Endometrium (tissue), 2 donors: ENCODE measurements around the gene CHST9.

Source experiments
- FAIRE-seq: peaks from 2 replicates; lab custom pipeline; 2012; peaks lifted over from hg19 to GRCh38; lab: Jason Lieb, UNC
- donor health status: control.
- donor health status: control.

The CHST9 gene

GRCh38 chr18:26863921-26864497 lies 321.1 kb downstream of the CHST9 start:
- no peak for FAIRE-seq

- no peak for FAIRE-seq
Observed at GRCh38 chr18:26863122-26863879, 321.8 kb downstream of the CHST9 start.

GRCh38 chr18:26862084-26862483 lies 323.0 kb downstream of the CHST9 start:
- no peak for FAIRE-seq
